Caco-2 (cell line): ENCODE measurements around the gene PMM1. TPM values are rescaled to one million over a fixed set of nuclear protein-coding genes. Genes with fewer than 3 reads are reported as not detected.

Experiments
- BruUV-seq: library from RNA; stranded (reverse); fragments of 400-500 nt; replicated peaks from 2 replicates; lab custom pipeline; 2021; lab: Mats Ljungman, UMichigan
- CTCF ChIA-PET: fragments of 300-600 bp; sonication (Branson Sonifier 250); formaldehyde crosslinking; loops from one replicate; lab custom pipeline; 2022; ENCODE audit warnings: antibody characterized with exemption; lab: Charles Lee
- POLR2A ChIA-PET: fragments of 300-600 bp; sonication (Branson Sonifier 250); formaldehyde crosslinking; loops from one replicate; lab custom pipeline; 2022; ENCODE audit warnings: antibody characterized with exemption; lab: Charles Lee
- DNase-seq, 2 experiments: peaks; one replicate each; pipeline versions ENCODE4 v3.0.0 to v3.0.0-alpha.2; 2020 to 2022
- H3K27me3 ChIP-seq: replicated peaks from 2 replicates; pipeline ENCODE4 v1.6.0; 2011; ENCODE audit warnings: low read length; ENCODE audit not compliant: control insufficient read depth, insufficient read depth
- H3K36me3 ChIP-seq: 2 replicates; pipeline ENCODE4 v1.5.1; 2011; ENCODE audit warnings: low read length; ENCODE audit not compliant: control insufficient read depth, insufficient read depth
- H3K4me1 ChIP-seq: fragments of 250-450 bp; sonication (Bioruptor Pico); 2 replicates; pipeline ENCODE4 v1.5.1; 2020; ENCODE audit warnings: mild to moderate bottlenecking
- H3K4me3 ChIP-seq: 2 replicates; pipeline ENCODE4 v1.5.1; 2011; ENCODE audit warnings: low read depth, mild to moderate bottlenecking, control low read depth, low read length
- H3K9me3 ChIP-seq: fragments of 250-450 bp; sonication (Bioruptor Pico); 2 replicates; pipeline ENCODE4 v1.5.1; 2020; ENCODE audit warnings: mild to moderate bottlenecking, moderate library complexity
- H3K27ac Mint-ChIP-seq: one replicate; pipeline ENCODE4 v1.8.0; 2022; ENCODE audit warnings: mixed read lengths; ENCODE audit not compliant: unreplicated experiment
- H3K27me3 Mint-ChIP-seq: one replicate; pipeline ENCODE4 v1.8.0; 2022; ENCODE audit warnings: mixed read lengths; ENCODE audit not compliant: insufficient read depth, unreplicated experiment
- H3K36me3 Mint-ChIP-seq: one replicate; pipeline ENCODE4 v1.8.0; 2022; ENCODE audit warnings: mild to moderate bottlenecking, mixed read lengths; ENCODE audit not compliant: insufficient read depth, unreplicated experiment
- H3K4me1 Mint-ChIP-seq: one replicate; pipeline ENCODE4 v1.8.0; 2022; ENCODE audit warnings: low read depth, mixed read lengths; ENCODE audit not compliant: unreplicated experiment
- H3K4me3 Mint-ChIP-seq: one replicate; pipeline ENCODE4 v1.8.0; 2022; ENCODE audit warnings: mild to moderate bottlenecking, moderate library complexity, mixed read lengths; ENCODE audit not compliant: unreplicated experiment
- H3K9me3 Mint-ChIP-seq: one replicate; pipeline ENCODE4 v1.8.0; 2022; ENCODE audit warnings: mixed read lengths; ENCODE audit not compliant: unreplicated experiment
- intact Hi-C: fragments of 100-400 bp; cut with micrococcal nuclease; formaldehyde crosslinking; loops from one replicate; pipeline ENCODE4 v1.10.0; 2022; ENCODE audit not compliant: unreplicated experiment
- total RNA-seq: library from RNA; stranded (reverse); gene quantifications from 2 replicates; pipeline ENCODE4 v1.2.3, GENCODE V29; 2022
- TF ChIP-seq, protein P1 (sequence below), 2 experiments: fragments of 200-600 bp in 1 of 2; IDR thresholded peaks; 1 replicate in 1 of 2; 2 replicates in 1 of 2; pipeline versions ENCODE4 v1.5.1 to v1.8.0; 2011 to 2022; ENCODE audit warnings: antibody characterized with exemption in 1 of 2, control low read depth in 1 of 2, inconsistent platforms in 1 of 2, low read depth in 1 of 2, low read length in 1 of 2, mild to moderate bottlenecking in 1 of 2, moderate library complexity in 1 of 2; ENCODE audit not compliant: insufficient read depth in 1 of 2, severe bottlenecking in 1 of 2, unreplicated experiment in 1 of 2

The PMM1 gene
- total RNA-seq, 1 experiment from 2014 or later = 29.6 TPM

DNA sequence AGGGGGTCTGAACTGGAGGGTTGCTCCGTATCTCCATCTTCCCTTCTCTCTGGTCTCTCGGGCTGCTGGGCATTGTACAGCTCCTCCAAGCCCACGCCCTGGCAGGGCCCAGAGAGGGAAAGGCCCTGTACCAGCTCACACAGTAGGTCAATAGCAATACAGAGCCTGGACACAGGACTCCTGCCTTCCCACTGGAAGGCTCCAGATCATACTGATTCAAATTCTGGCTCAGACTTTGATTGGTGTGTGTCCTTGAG lies 22.2 kb downstream of the PMM1 start:
- Histone ChIP-seq H3K36me3 (no peaks in the 10 kb centered on the region), H3K9me3 (no peaks in the 10 kb centered on the region), H3K4me1 (peaks cover 5% of the 10 kb centered on the region; the same call in 1 of the 2 replicates), H3K4me3 (no peak overlapping the region), H3K27me3 (no peaks in the 10 kb centered on the region)
- no peak overlapping the region for H3K4me3 Mint-ChIP-seq
- intact Hi-C loops = no loop called here
- CTCF ChIA-PET = interaction anchor here (0.6 kb wide), 1 partner anchor 45 kb away, joined by 3 read pairs; no protein-coding TSS in a partner anchor
- DNase-seq = no peak
- no TSS peak for BruUV-seq
- no peaks in the 10 kb centered on the region for H3K36me3 Mint-ChIP-seq
- no peaks in the 10 kb centered on the region for H3K4me1 Mint-ChIP-seq
- TF ChIP-seq, protein P1, sequence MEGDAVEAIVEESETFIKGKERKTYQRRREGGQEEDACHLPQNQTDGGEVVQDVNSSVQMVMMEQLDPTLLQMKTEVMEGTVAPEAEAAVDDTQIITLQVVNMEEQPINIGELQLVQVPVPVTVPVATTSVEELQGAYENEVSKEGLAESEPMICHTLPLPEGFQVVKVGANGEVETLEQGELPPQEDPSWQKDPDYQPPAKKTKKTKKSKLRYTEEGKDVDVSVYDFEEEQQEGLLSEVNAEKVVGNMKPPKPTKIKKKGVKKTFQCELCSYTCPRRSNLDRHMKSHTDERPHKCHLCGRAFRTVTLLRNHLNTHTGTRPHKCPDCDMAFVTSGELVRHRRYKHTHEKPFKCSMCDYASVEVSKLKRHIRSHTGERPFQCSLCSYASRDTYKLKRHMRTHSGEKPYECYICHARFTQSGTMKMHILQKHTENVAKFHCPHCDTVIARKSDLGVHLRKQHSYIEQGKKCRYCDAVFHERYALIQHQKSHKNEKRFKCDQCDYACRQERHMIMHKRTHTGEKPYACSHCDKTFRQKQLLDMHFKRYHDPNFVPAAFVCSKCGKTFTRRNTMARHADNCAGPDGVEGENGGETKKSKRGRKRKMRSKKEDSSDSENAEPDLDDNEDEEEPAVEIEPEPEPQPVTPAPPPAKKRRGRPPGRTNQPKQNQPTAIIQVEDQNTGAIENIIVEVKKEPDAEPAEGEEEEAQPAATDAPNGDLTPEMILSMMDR (IDR thresholded peaks at IDR 0.05; ENCODE audit: insufficient read depth in 1 of 2, low read depth in 1 of 2, low read length in 1 of 2, severe bottlenecking in 1 of 2, unreplicated experiment in 1 of 2) = no peak
- H3K27me3 Mint-ChIP-seq = no peaks in the 10 kb centered on the region
- no peak overlapping the region for H3K27ac Mint-ChIP-seq
- POLR2A ChIA-PET = no interaction called here
- peaks cover 6% of the 10 kb centered on the region for H3K9me3 Mint-ChIP-seq

DNA sequence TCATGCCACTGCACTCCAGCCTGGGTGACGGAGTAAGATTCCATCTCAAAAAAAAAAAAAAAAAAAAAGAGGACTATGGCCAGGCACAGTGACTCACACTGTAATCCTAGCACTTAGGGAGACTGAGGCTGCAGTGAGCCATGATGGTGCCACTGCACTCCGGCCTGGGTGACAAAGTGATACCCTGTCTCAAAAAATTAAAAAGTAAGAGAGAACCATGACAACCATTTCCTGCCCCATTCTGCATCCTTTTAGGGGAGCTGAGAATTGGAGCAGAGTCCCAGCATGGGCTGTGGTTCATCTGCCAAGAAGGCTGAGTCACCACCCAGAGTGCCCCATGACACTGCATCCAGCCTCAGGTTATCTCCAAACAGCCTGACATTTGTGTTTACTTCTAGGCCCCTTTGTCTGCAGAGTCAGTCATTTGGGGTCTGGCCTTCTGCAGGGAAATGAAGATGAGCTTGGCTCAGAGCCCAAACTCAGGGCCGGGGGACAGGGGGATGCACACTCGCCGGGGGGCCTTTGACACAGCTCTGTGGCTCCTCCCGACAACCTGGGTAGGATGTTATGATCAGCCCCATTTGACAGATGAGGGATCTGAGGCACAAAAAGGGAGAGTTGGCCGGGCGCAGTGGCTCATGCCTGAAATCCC lies 24.1 kb downstream of the PMM1 start:
- no peaks in the 10 kb centered on the region for H3K36me3 Mint-ChIP-seq
- H3K9me3 Mint-ChIP-seq = no peaks in the 10 kb centered on the region
- BruUV-seq = no TSS peak
- H3K4me3 ChIP-seq = no peak overlapping the region
- no peak for DNase-seq
- H3K9me3 ChIP-seq = no peaks in the 10 kb centered on the region
- H3K4me1 Mint-ChIP-seq = peaks cover 8% of the 10 kb centered on the region
- POLR2A ChIA-PET = interaction anchor here (1.2 kb wide), 1 partner anchor 24 kb away, joined by 3 read pairs; the partner anchor contains the start of gene PMM1
- CTCF ChIA-PET = interaction anchor here (0.6 kb wide), 1 partner anchor 41 kb away, joined by 3 read pairs; no protein-coding TSS in a partner anchor
- TF ChIP-seq, protein P1 (IDR thresholded peaks at IDR 0.05; ENCODE audit: insufficient read depth in 1 of 2, low read depth in 1 of 2, low read length in 1 of 2, severe bottlenecking in 1 of 2, unreplicated experiment in 1 of 2) = no peak
- H3K4me1 ChIP-seq = peaks cover 5% of the 10 kb centered on the region; the same call in 1 of the 2 replicates
- no peaks in the 10 kb centered on the region for H3K36me3 ChIP-seq
- no peak overlapping the region for H3K4me3 Mint-ChIP-seq
- H3K27me3 Mint-ChIP-seq = no peaks in the 10 kb centered on the region
- H3K27me3 ChIP-seq = no peaks in the 10 kb centered on the region
- intact Hi-C loops = no loop called here
- no peak overlapping the region for H3K27ac Mint-ChIP-seq

DNA sequence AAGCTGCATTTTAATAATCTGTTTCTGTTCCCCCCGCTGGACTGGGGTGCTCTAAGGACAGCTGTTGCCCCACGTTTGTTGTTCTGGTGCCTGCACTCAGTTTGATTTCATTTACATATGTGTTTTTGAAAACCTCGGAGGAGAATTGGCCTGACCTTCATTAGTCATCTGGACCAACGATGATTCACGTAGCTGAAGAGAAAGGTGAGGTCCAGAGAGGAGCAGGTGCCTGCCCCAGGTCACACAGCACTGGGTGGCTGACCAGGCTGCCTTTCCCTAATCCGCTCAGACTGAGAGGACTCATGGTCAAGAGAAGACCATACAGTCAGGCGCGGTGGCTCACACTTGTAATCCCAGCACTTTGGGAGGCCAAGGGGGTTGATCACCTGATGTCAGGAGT lies 25.1 kb downstream of the PMM1 start:
- peaks cover 11% of the 10 kb centered on the region for H3K4me1 ChIP-seq
- POLR2A ChIA-PET = no interaction called here

More for the DNA sequence above, 25.1 kb downstream of the PMM1 start:
- H3K4me3 Mint-ChIP-seq = no peak overlapping the region
- TF ChIP-seq, protein P1 (IDR thresholded peaks at IDR 0.05; ENCODE audit: insufficient read depth in 1 of 2, low read depth in 1 of 2, low read length in 1 of 2, severe bottlenecking in 1 of 2, unreplicated experiment in 1 of 2) = no peak
- H3K36me3 Mint-ChIP-seq = no peaks in the 10 kb centered on the region
- CTCF ChIA-PET = interaction anchor here (0.6 to 0.7 kb wide), 2 partner anchors 15 to 135 kb away, joined by 3 to 6 read pairs; no protein-coding TSS in a partner anchor
- H3K36me3 ChIP-seq = no peaks in the 10 kb centered on the region
- H3K9me3 Mint-ChIP-seq = no peaks in the 10 kb centered on the region
- H3K9me3 ChIP-seq = no peaks in the 10 kb centered on the region
- no peaks in the 10 kb centered on the region for H3K27me3 ChIP-seq
- intact Hi-C loops = no loop called here
- H3K27me3 Mint-ChIP-seq = no peaks in the 10 kb centered on the region
- no TSS peak for BruUV-seq
- H3K27ac Mint-ChIP-seq = no peak overlapping the region
- peaks cover 11% of the 10 kb centered on the region for H3K4me1 Mint-ChIP-seq
- DNase-seq = no peak
- no peak overlapping the region for H3K4me3 ChIP-seq
